ENCODE results near the gene COL23A1. TPM values are rescaled to one million over a fixed set of nuclear protein-coding genes. Genes with fewer than 3 reads are reported as not detected.

The COL23A1 gene
- total and polyA plus RNA-seq, 2 experiments from 2014 or later = 4.8 to 8.2 TPM

DNA sequence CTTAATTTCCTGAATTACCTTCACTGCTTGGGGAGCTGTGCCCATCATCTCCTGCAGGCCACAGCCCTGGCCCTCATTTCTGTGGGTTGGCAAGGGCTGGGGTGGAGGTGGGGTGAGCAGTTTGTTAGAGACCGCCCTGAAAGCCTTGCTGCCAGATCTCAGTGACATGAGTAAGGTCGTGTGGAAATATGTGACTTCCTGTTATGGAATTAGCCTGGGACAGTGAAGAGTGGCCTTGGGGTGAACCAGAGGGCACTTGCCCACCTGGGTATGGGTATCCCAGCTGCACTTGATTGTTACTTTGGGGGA, 388.3 kb downstream of the COL23A1 start:
- Histone ChIP-seq H3K36me3 (ENCODE audit: insufficient read depth) (peaks cover 15% of the 10 kb centered on the region), H3K4me1 (ENCODE audit: insufficient read depth) (peaks cover 16% of the 10 kb centered on the region), H3K79me2 (replicated peaks; ENCODE audit: insufficient read depth) (peaks cover 33% of the 10 kb centered on the region), H3K9me2 (ENCODE audit: insufficient read depth) (no peaks in the 10 kb centered on the region), H3K27me3 (ENCODE audit: insufficient read depth) (no peaks in the 10 kb centered on the region), H4K20me1 (replicated peaks; ENCODE audit: insufficient read depth) (peaks cover 16% of the 10 kb centered on the region), H3K27ac (ENCODE audit: low read depth) (no peak overlapping the region), H3K4me3 (no peak overlapping the region), H3F3A (replicated peaks; ENCODE audit: low read depth) (peaks cover 16% of the 10 kb centered on the region), H3K4me2 (no peak overlapping the region), H2AFZ (no peak overlapping the region)
- peaks cover 8% of the 10 kb centered on the region for H3K9me3 Mint-ChIP-seq
- peaks cover 22% of the 10 kb centered on the region for H3K4me1 Mint-ChIP-seq
- peaks cover 28% of the 10 kb centered on the region for H3K27me3 Mint-ChIP-seq (ENCODE audit: insufficient read depth, low read depth, poor library complexity)
- H3K27ac Mint-ChIP-seq = no peak overlapping the region
- no peak overlapping the region for H3K4me3 Mint-ChIP-seq
- ATAC-seq (no peak), DNase-seq (ENCODE audit: low spot score) (no peak)
- peaks cover 21% of the 10 kb centered on the region for H3K36me3 Mint-ChIP-seq (ENCODE audit: low read depth)
- TF ChIP-seq CTCF (conservative IDR thresholded peaks at IDR 0.05; ENCODE audit: low read depth in 2 of 2) = no peak
- TF ChIP-seq ZNF114 (CRISPR knock-in tag; IDR thresholded peaks at IDR 0.05) = no peak
- TF ChIP-seq ETS1 (IDR thresholded peaks at IDR 0.05) = no peak
- no peak for TF ChIP-seq EZH2phosphoT487 (IDR thresholded peaks at IDR 0.05; ENCODE audit: unreplicated experiment)
- no peak for TF ChIP-seq NANOG (IDR thresholded peaks at IDR 0.05; ENCODE audit: borderline replicate concordance)
- no peak for TF ChIP-seq REST (IDR thresholded peaks at IDR 0.05; ENCODE audit: unreplicated experiment)
- no peak for TF ChIP-seq STAT1 (IDR thresholded peaks at IDR 0.05; ENCODE audit: unreplicated experiment)
- TF ChIP-seq ZNF462 (CRISPR knock-in tag; IDR thresholded peaks at IDR 0.05) = no peak
- TF ChIP-seq EZH2 (IDR thresholded peaks at IDR 0.05; ENCODE audit: low read depth, unreplicated experiment) = no peak
- no peak for TF ChIP-seq JUNB (IDR thresholded peaks at IDR 0.05; ENCODE audit: unreplicated experiment)
- no peak for TF ChIP-seq ZNF331 (CRISPR knock-in tag; IDR thresholded peaks at IDR 0.05; ENCODE audit: low read depth)

Data from GM23338 (cell line).